ENCODE results near the gene GOLGA6L10.

GOLGA6L10 gene

GRCh38 chr15:82297546-82297945, 51.7 kb downstream of the GOLGA6L10 start:
- DNase-seq = no peak

DNA sequence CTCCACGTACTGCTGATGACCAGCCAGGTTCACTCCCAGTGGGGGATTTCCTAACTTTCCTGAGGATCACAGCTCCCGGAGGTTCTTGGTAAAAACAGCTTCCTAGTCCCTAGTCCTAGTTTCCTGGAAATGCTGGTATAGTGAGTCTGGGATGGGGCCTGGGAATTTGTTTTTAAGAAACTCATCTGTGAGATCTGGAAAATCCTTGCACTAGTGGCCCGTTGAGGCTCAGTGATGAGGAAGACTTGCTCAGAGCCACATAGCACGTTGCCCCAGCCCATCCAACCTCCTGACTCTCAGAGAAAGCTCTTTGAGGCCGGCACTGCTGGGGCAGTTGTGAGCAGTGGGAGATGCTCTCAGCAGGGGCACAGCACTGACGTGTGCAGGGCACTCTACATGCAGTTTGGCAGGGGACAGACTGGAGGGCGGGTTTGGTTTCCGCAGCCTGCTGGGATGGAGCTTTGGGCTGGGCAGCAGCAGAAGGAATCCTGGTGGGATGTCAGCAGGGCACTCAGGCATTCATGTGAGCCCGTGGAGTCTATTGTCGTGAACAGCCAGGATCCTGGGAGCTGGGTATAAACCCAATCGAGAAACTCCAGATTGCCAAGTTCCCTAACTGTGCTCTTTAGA, 55.1 kb downstream of the GOLGA6L10 start:
- no peak for DNase-seq

DNA sequence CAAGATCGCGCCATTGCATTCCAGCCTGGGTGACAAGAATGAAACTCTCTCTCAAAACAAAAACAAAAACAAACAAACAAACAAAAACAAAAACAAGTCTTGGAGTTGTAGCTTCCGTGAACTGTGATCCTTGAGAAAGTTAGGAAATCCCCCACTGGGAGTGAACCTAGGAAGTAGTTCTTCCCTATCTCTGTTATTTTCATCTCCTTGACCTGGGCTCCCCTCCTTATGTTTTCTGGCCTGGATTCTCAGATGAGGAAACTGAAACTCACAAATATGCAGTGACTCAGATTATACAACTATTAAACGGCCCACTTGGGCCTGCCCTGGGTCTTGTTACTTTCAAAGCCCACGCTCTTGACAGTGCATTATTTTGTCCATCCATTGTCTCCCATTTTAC, 57.0 kb downstream of the GOLGA6L10 start:
- no peak for DNase-seq
